Measurements from ENCODE around the gene TSHZ3. TPM values are rescaled to one million over a fixed set of nuclear protein-coding genes. Genes with fewer than 3 reads are reported as not detected.

The TSHZ3 gene
- total and polyA plus RNA-seq, 9 of the 15 experiments (the other 6 are each of a cell fraction or from before 2014, with no cell fraction given): 0.03 to 0.13 (median 0.05) TPM; not detected in 5

GRCh38 chr19:31308781-31309180 is 40.5 kb downstream of the TSHZ3 start (continued):
- TF ChIP-seq NONO (IDR thresholded peaks at IDR 0.05; ENCODE audit: low read depth in 2 of 2, low read length in 1 of 2) (no peak), ZNF551 (CRISPR knock-in tag; IDR thresholded peaks at IDR 0.05) (no peak), TAF15 (IDR thresholded peaks at IDR 0.05; ENCODE audit: low read depth, low read length) (no peak), ZNF239 (CRISPR knock-in tag; IDR thresholded peaks at IDR 0.05) (no peak)

GRCh38 chr19:31307071-31307669 is 42.1 kb downstream of the TSHZ3 start:
- H3K4me3 ChIP-seq: no peak overlapping the region
- no peak for DNase-seq (ENCODE audit: extremely low read depth in 1 of 4, low spot score in 3 of 4)
- ATAC-seq: no peak
- CTCF ChIA-PET (ENCODE audit: low intra/inter-chr PET ratio): no interaction called here
- no peaks in the 10 kb centered on the region for H3K9me3 ChIP-seq (replicated peaks; ENCODE audit: control insufficient read depth, insufficient read depth, low read depth, low read length)
- H3K36me3 ChIP-seq (ENCODE audit: control insufficient read depth, insufficient read depth, low read length): no peaks in the 10 kb centered on the region
- no peaks in the 10 kb centered on the region for H3K79me2 ChIP-seq (ENCODE audit: control insufficient read depth, insufficient read depth, low read length)
- 3% methylated on average over 13 of the region's 13 CpGs for WGBS (ENCODE audit: insufficient coverage, low coverage, missing lambda C conversion rate)
- intact Hi-C loops (cut with micrococcal nuclease): no loop called here
- H3K9me1 ChIP-seq (ENCODE audit: control insufficient read depth, insufficient read depth, low read length): no peaks in the 10 kb centered on the region
- in situ Hi-C loops (cut with MboI): no loop called here
- H4K20me1 ChIP-seq (replicated peaks; ENCODE audit: control insufficient read depth, insufficient read depth, low read length): no peaks in the 10 kb centered on the region
- H3K27ac ChIP-seq (ENCODE audit: extremely low read depth, low read depth, low read length): no peak overlapping the region
- H2AFZ ChIP-seq (ENCODE audit: low read depth, low read length): no peak overlapping the region
- no peak overlapping the region for H3K4me2 ChIP-seq (ENCODE audit: insufficient read depth, low read length)
- H3K27me3 ChIP-seq (ENCODE audit: control insufficient read depth in 2 of 2, insufficient read depth in 2 of 2, low read length in 2 of 2): peaks cover 7 to 27% of the 10 kb centered on the region in 2 experiments; a peak in 3 of 5 replicates
- H3K4me1 ChIP-seq (replicated peaks in 1 of 2; ENCODE audit: control insufficient read depth in 2 of 2, insufficient read depth in 2 of 2, low read length in 2 of 2): no peaks in the 10 kb centered on the region
- no TSS peak for BruUV-seq (replicated peaks)
- H3K9ac ChIP-seq (ENCODE audit: insufficient read depth in 1 of 2, low read depth in 2 of 2, low read length in 2 of 2): no peak overlapping the region
- FAIRE-seq: no peak
- POLR2A ChIA-PET: no interaction called here
- TF ChIP-seq CEBPG (CRISPR knock-in tag; IDR thresholded peaks at IDR 0.05) (no peak), CEBPG (tag; conservative IDR thresholded peaks at IDR 0.05 in 1 of 2, IDR thresholded peaks at IDR 0.05 in 1 of 2) (no peak), TRIM25 (IDR thresholded peaks at IDR 0.05; ENCODE audit: borderline replicate concordance) (no peak), SREBF1 (IDR thresholded peaks at IDR 0.05; ENCODE audit: borderline replicate concordance, low read depth, low read length) (no peak), SMARCE1 (IDR thresholded peaks at IDR 0.05) (no peak), FOXA3 (CRISPR knock-in tag; conservative IDR thresholded peaks at IDR 0.05 in 1 of 2, IDR thresholded peaks at IDR 0.05 in 1 of 2) (no peak), NCOA4 (IDR thresholded peaks at IDR 0.05; ENCODE audit: partially characterized antibody) (no peak), MTF1 (CRISPR knock-in tag; IDR thresholded peaks at IDR 0.05; ENCODE audit: borderline replicate concordance) (no peak), BACH1 (tag; IDR thresholded peaks at IDR 0.05) (no peak), ZBED1 (IDR thresholded peaks at IDR 0.05) (no peak), TAF15 (IDR thresholded peaks at IDR 0.05; ENCODE audit: low read depth, low read length) (no peak), CLOCK (CRISPR knock-in tag; IDR thresholded peaks at IDR 0.05; ENCODE audit: borderline replicate concordance) (no peak)

Data from K562 (cell line).